Vagina (tissue), 2 donors: ENCODE data around the gene SLC40A1. TPM values are rescaled to one million over a fixed set of nuclear protein-coding genes. Genes with fewer than 3 reads are reported as not detected.
A peak's percentile ranks its signal among the peaks of the same experiment; 100 is the strongest.

Experiments used
- DNase-seq, 2 donors: peaks; one replicate each; pipeline ENCODE4 v3.0.0-alpha.2; 2017; ENCODE audit errors: extremely low spot score in 2 of 2
- H3K27ac ChIP-seq: fragments of 200-600 bp; sonication (generic); one replicate; pipeline ENCODE4 v1.5.1; 2019
- H3K27me3 ChIP-seq: fragments of 200-600 bp; sonication (generic); one replicate; pipeline ENCODE4 v1.5.1; 2019
- H3K36me3 ChIP-seq, 2 donors: fragments of 200-600 bp; sonication (generic); one replicate each; pipeline ENCODE4 v1.5.1; 2017 to 2019
- H3K4me1 ChIP-seq: fragments of 200-600 bp; sonication (generic); one replicate; pipeline ENCODE4 v1.5.1; 2019
- H3K4me3 ChIP-seq, 2 donors: fragments of 200-600 bp; sonication (generic); 1 replicate in 1 of 2; 2 replicates in 1 of 2; pipeline ENCODE4 v1.5.1; 2016 to 2019
- H3K9me3 ChIP-seq: fragments of 200-600 bp; sonication (generic); one replicate; pipeline ENCODE4 v1.5.1; 2019
- POLR2A ChIP-seq, 2 donors: fragments of 450-650 bp; IDR thresholded peaks; one replicate each; pipeline ENCODE4 v1.6.1; 2017; ENCODE audit warnings: antibody characterized with exemption in 2 of 2, mild to moderate bottlenecking in 2 of 2, moderate library complexity in 2 of 2
- POLR2AphosphoS5 ChIP-seq, 2 donors: sonication (generic); formaldehyde crosslinking; IDR thresholded peaks; one replicate each; pipeline ENCODE4 v1.9.0; 2017; ENCODE audit warnings: antibody characterized with exemption in 2 of 2, mild to moderate bottlenecking in 2 of 2, low read depth in 1 of 2; ENCODE audit not compliant: insufficient read depth in 1 of 2
- intact Hi-C: fragments of 100-400 bp; cut with DNase I; formaldehyde crosslinking; loops from one replicate; pipeline ENCODE4 v1.15.1; 2023
- total RNA-seq: library from RNA; depleted of rRNA; stranded (reverse); fragments of >200 nt; gene quantifications from one replicate; pipeline ENCODE4 v1.2.3, GENCODE V29; 2016
- TF ChIP-seq, protein P1 (sequence below), 3 experiments: fragments of 450-650 bp in 2 of 3; fragments of 200-600 bp in 1 of 3; sonication (generic) in 1 of 3; IDR thresholded peaks; one replicate each; pipeline ENCODE4 v1.5.1; 2017 to 2019; ENCODE audit warnings: antibody characterized with exemption in 3 of 3, mild to moderate bottlenecking in 2 of 3, moderate library complexity in 2 of 3

The SLC40A1 gene
- total RNA-seq, 1 donor from 2014 or later: 53.3 TPM

DNA sequence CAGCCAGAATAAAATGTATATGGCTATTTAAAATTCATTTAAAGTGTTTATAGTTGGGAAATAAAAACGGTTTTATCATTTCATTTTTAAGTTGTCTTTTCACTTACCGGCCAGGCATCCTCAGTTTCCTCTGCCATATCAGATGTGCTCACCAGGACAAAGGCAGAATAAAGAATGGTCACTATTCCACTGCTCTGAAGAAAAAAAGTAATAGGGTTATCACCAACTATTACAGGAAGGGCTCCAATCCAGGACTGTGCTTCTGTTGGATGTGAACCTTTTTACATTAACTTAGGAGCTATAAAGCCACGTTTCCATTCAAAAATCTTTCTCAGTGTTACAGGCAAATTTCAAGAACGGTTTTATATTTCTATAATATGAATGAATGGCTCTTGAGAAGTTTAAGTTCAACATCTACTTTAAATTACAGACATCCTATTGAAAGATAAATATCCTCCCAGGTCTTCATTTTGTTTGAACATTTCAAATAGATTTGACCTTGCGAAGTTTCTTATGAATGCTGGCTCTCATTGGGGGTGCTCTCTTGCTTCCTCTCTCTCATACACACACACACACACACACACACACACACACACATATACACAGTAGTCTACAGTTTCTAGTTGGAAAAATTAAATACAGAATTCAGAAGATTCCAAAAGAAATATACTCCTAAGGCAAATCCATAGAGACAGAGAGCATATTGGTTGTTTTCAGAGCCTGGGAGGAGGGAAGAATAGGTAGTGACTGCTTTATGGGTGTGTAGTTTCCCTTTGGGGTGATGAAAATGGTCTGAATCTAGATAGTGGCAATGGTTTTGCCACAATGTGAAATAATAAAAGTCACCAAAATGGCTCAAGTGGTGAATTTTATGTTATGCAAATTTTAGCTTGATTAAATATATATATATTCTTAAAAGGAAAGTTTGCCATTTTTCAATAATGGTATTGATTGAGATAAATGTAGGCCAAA is 2.9 kb upstream of the SLC40A1 start:
- H3K27me3 ChIP-seq: no peaks in the 10 kb centered on the region
- DNase-seq: no peak
- no peak overlapping the region for H3K27ac ChIP-seq
- H3K4me3 ChIP-seq: no peak overlapping the region
- intact Hi-C loops: no loop called here
- H3K36me3 ChIP-seq: no peaks in the 10 kb centered on the region
- TF ChIP-seq, protein P1, sequence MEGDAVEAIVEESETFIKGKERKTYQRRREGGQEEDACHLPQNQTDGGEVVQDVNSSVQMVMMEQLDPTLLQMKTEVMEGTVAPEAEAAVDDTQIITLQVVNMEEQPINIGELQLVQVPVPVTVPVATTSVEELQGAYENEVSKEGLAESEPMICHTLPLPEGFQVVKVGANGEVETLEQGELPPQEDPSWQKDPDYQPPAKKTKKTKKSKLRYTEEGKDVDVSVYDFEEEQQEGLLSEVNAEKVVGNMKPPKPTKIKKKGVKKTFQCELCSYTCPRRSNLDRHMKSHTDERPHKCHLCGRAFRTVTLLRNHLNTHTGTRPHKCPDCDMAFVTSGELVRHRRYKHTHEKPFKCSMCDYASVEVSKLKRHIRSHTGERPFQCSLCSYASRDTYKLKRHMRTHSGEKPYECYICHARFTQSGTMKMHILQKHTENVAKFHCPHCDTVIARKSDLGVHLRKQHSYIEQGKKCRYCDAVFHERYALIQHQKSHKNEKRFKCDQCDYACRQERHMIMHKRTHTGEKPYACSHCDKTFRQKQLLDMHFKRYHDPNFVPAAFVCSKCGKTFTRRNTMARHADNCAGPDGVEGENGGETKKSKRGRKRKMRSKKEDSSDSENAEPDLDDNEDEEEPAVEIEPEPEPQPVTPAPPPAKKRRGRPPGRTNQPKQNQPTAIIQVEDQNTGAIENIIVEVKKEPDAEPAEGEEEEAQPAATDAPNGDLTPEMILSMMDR (IDR thresholded peaks at IDR 0.05): no peak
- TF ChIP-seq POLR2AphosphoS5 (IDR thresholded peaks at IDR 0.05; ENCODE audit: insufficient read depth in 1 of 2, low read depth in 1 of 2) (no peak), POLR2A (IDR thresholded peaks at IDR 0.05) (no peak)
- H3K9me3 ChIP-seq: no peaks in the 10 kb centered on the region
- H3K4me1 ChIP-seq: peaks cover 17% of the 10 kb centered on the region

GRCh38 chr2:189582809-189583192 is 2.2 kb upstream of the SLC40A1 start:
- Histone ChIP-seq H3K27ac (no peak overlapping the region), H3K4me3 (no peak overlapping the region), H3K4me1 (peaks cover 24% of the 10 kb centered on the region), H3K9me3 (no peaks in the 10 kb centered on the region), H3K36me3 (peaks cover 0 to 2% of the 10 kb centered on the region in 2 donors), H3K27me3 (no peaks in the 10 kb centered on the region)
- TF ChIP-seq, protein P1 (IDR thresholded peaks at IDR 0.05): no peak
- no peak for TF ChIP-seq POLR2A (IDR thresholded peaks at IDR 0.05)
- intact Hi-C loops: no loop called here
- no peak for DNase-seq

DNA sequence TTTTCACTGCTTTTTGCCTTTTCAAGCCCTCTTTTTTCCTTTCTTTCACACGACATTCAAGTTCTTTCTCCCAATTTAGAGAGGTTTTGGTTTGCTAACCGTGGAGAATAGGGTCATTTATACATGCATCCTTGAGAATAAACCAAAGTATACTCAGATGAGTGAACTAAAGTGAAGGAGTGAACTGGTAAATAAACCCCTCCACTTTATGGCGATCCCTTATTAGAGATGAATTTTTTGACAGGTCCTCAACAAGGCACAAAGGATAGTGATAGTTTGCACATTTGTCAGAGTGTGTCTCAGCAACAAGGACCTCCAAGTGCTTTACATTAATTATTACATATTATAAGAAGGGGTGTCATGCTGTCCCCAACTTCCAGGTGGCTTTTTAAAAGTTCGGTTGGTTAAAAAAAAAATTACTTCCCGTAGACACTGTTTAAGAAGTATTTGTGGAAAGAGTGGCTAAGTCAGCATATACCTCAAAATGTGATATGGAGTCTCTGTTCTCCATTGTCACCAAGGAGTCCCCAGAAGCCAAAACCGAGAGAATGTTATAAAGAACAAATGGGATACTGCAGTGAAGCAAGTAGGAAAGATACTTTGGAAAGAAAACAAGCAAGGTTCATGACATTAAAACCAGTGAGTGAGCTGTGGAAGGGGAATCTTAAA is 1.7 kb upstream of the SLC40A1 start:
- TF ChIP-seq POLR2A (IDR thresholded peaks at IDR 0.05) (no peak), POLR2AphosphoS5 (IDR thresholded peaks at IDR 0.05; ENCODE audit: insufficient read depth in 1 of 2, low read depth in 1 of 2) (no peak)
- TF ChIP-seq, protein P1 (IDR thresholded peaks at IDR 0.05): no peak
- H3K9me3 ChIP-seq: no peaks in the 10 kb centered on the region
- peaks cover 0 to 4% of the 10 kb centered on the region in 2 donors for H3K36me3 ChIP-seq
- no peak for DNase-seq
- H3K4me3 ChIP-seq: peak overlapping the region in 1 of 2 donors; percentile 54
- peaks cover 27% of the 10 kb centered on the region for H3K4me1 ChIP-seq
- H3K27ac ChIP-seq: peak overlapping the region; percentile 78
- intact Hi-C loops: no loop called here
- H3K27me3 ChIP-seq: no peaks in the 10 kb centered on the region

- no peak for DNase-seq
These were observed 961 bp upstream of the SLC40A1 start for GRCh38 chr2:189581354-189582139.

More at GRCh38 chr2:189581354-189582139, 961 bp upstream of the SLC40A1 start:
- Histone ChIP-seq H3K27ac (peak overlapping the region; percentile 78), H3K4me3 (peak overlapping the region; percentile 54 to 71), H3K4me1 (peaks cover 34% of the 10 kb centered on the region), H3K9me3 (no peaks in the 10 kb centered on the region), H3K36me3 (peaks cover 0 to 4% of the 10 kb centered on the region in 2 donors), H3K27me3 (no peaks in the 10 kb centered on the region)
- TF ChIP-seq, protein P1 (IDR thresholded peaks at IDR 0.05): no peak
- TF ChIP-seq POLR2A (IDR thresholded peaks at IDR 0.05): no peak
- no peak for TF ChIP-seq POLR2AphosphoS5 (IDR thresholded peaks at IDR 0.05; ENCODE audit: insufficient read depth in 1 of 2, low read depth in 1 of 2)
- intact Hi-C loops: no loop called here
